Left ventricle myocardium superior (tissue), 1 donor: ENCODE results near the gene THYN1. TPM values are rescaled to one million over a fixed set of nuclear protein-coding genes. Genes with fewer than 3 reads are reported as not detected.
A peak's percentile ranks its signal among the peaks of the same experiment; 100 is the strongest.

Source experiments
- ATAC-seq: fragments of 200-7000 bp; cut with Tn5 transposase; one replicate; pipeline ENCODE4 v1.9.1; 2020; ENCODE audit warnings: mild to moderate bottlenecking, moderate library complexity
- DNase-seq: peaks from one replicate; pipeline ENCODE4 v3.0.0-alpha.2; 2020
- intact Hi-C: fragments of 100-400 bp; cut with micrococcal nuclease; formaldehyde crosslinking; loops from one replicate; pipeline ENCODE4 v1.11.0; 2022
- total RNA-seq: library from RNA; stranded (reverse); fragmentation: NEBNext Ultra II Directional; extraction: Animal tissue kit (Norgen Biotek cat#: 25700); gene quantifications from one replicate; pipeline ENCODE4 v1.2.1, GENCODE V29; 2021
- donor health status: DM: no; HTN: yes; CAD: no; lungs with severe emphysema.

THYN1 gene
- total RNA-seq, 1 donor from 2014 or later = 39.5 TPM

- intact Hi-C loops = no loop called here
- DNase-seq = no peak
Observed at GRCh38 chr11:134230339-134230738, 22.8 kb downstream of the THYN1 start.

GRCh38 chr11:134229126-134229790 is 23.9 kb downstream of the THYN1 start:
- intact Hi-C loops = no loop called here
- ATAC-seq = no peak
- no peak for DNase-seq

More at GRCh38 chr11:134230339-134230738, 22.8 kb downstream of the THYN1 start:
- no peak for ATAC-seq

GRCh38 chr11:134228625-134229024 is 24.5 kb downstream of the THYN1 start:
- intact Hi-C loops = no loop called here
- ATAC-seq (no peak), DNase-seq (no peak)

GRCh38 chr11:134226806-134227325 is 26.3 kb downstream of the THYN1 start:
- ATAC-seq (no peak), DNase-seq (no peak)
- intact Hi-C loops = no loop called here

- intact Hi-C loops = no loop called here
- ATAC-seq (peak; percentile 55), DNase-seq (peak; percentile 81)
Observed at GRCh38 chr11:134224710-134225664, 28.2 kb downstream of the THYN1 start.

- peak; percentile 91 for ATAC-seq
- DNase-seq = peak; percentile 98
- intact Hi-C loops = no loop called here
Observed at GRCh38 chr11:134223836-134224709, 29.1 kb downstream of the THYN1 start, which contains the start of the genes NCAPD3 and VPS26B. Gene NCAPD3, minus strand, starts transcription at chr11:134223967. Its CDS starts 41 bp downstream, at chr11:134223926. Gene VPS26B, plus strand, starts transcription at chr11:134224671. Its CDS starts 452 bp downstream, at chr11:134225123.

- intact Hi-C loops = no loop called here
- ATAC-seq = no peak
- no peak for DNase-seq
Observed at GRCh38 chr11:134223121-134223520, 30.0 kb downstream of the THYN1 start.

GRCh38 chr11:134216816-134217215 is 36.3 kb downstream of the THYN1 start:
- intact Hi-C loops = no loop called here
- DNase-seq = no peak
- ATAC-seq = no peak

GRCh38 chr11:134215836-134216235 is 37.3 kb downstream of the THYN1 start:
- intact Hi-C loops = no loop called here
- ATAC-seq (no peak), DNase-seq (no peak)

- ATAC-seq (no peak), DNase-seq (peak; percentile 49)
- intact Hi-C loops = no loop called here
Observed at GRCh38 chr11:134207538-134208239, 45.5 kb downstream of the THYN1 start.

- no peak for ATAC-seq
- DNase-seq = no peak
- intact Hi-C loops = no loop called here
Observed at GRCh38 chr11:134206185-134206584, 47.0 kb downstream of the THYN1 start.

GRCh38 chr11:134205729-134206128 is 47.4 kb downstream of the THYN1 start:
- intact Hi-C loops = no loop called here
- DNase-seq (no peak), ATAC-seq (no peak)

- no peak for ATAC-seq
- DNase-seq = no peak
- intact Hi-C loops = no loop called here
Observed at GRCh38 chr11:134202661-134203060, 50.5 kb downstream of the THYN1 start.

GRCh38 chr11:134200688-134201087 is 52.5 kb downstream of the THYN1 start:
- intact Hi-C loops = no loop called here
- no peak for ATAC-seq
- DNase-seq = no peak

- ATAC-seq (no peak), DNase-seq (no peak)
- intact Hi-C loops = no loop called here
Observed at GRCh38 chr11:134199531-134199930, 53.6 kb downstream of the THYN1 start.
